ENCODE data around the gene SH3GLB2. TPM values are rescaled to one million over a fixed set of nuclear protein-coding genes. Genes with fewer than 3 reads are reported as not detected.
"Not testable (repeated sequence)": the region's sequence is repeated elsewhere in the genome, so short reads cannot be mapped to it uniquely, and the experiment has no call there.

The SH3GLB2 gene
- total RNA-seq, 1 donor from 2014 or later: 28.4 TPM

GRCh38 chr9:129001504-129002325 lies 26.4 kb downstream of the SH3GLB2 start:
- DNase-seq (ENCODE audit: low spot score): no peak

GRCh38 chr9:128999581-129000206 lies 28.4 kb downstream of the SH3GLB2 start:
- no peak for DNase-seq (ENCODE audit: low spot score)

DNA sequence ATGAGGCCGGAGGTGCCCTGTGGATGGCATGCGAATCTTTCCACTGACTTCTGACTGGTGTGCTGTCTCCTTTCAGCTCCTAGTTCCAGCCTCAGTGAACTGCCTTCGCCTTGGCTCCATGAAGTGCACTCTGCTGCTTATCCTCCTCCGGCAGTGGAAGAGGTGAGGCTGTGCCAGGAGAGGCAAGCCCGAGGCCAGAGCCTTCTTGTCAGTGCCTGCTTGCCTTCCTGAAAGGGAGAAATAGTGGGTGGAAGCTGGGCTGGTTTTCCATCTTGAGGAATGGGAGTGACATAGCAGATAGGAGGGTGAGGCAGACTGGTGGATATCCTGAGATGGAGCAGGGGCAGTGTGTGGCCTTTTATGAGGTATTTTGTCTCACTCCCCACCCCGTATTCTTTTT lies 29.7 kb downstream of the SH3GLB2 start:
- DNase-seq (ENCODE audit: low spot score): no peak

DNA sequence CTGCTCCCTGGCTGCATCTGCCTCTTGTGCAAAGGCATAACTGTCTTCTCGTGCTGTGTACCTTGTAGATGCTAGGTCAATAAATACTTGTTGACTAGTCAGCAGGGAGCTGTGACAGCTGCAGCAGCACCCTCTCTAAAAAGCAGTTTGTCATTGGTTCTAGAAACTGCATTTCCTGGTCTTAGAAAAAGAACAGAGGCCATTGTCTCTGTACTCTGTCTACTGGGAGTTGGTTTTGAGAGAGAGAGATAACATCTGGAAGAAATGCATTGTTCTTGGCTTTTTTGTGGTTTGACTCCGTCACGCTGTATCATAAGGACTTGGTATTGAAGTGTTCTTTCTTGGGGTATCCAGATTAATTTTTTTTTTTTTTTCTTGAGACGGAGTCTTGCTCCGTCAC lies 32.3 kb downstream of the SH3GLB2 start:
- DNase-seq (ENCODE audit: low spot score): no peak

DNA sequence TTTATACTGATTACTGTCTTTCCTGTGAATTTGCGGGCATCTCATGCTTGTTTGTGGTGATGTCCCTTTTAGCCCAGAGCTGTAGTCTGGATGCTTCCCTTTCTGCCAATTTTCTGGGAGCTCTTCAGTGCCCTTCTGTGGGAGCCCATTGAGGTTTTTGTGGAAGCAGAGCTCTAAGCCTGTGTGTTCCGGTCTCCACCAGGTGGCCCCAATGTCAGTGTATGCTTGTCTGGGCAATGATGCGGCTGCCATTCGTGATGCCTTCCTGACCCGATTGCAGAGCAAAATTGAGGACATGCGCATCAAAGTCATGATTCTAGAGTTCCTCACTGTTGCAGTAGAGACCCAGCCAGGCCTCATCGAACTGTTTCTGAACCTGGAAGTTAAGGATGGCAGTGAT lies 35.1 kb downstream of the SH3GLB2 start:
- DNase-seq (ENCODE audit: low spot score): no peak

DNA sequence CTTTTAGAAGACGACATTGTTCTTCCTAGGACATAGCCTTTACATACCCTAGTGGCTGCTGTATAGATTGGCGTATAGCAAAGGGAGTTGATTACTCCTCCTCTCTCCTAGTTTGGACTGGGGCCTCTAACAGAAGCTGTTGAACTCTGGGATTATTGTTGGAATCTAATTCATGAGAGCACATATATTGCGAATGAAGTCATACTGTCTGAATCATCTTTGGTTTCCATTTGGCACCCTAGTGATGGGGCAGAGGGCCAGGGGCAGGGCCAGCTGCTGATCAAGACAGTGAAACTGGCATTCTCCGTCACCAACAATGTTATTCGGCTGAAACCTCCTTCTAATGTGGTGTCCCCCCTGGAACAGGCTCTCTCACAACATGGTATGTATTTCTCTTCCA lies 40.3 kb downstream of the SH3GLB2 start:
- DNase-seq (ENCODE audit: low spot score): peak; percentile 68

- no peak for DNase-seq (ENCODE audit: low spot score)
Measured at GRCh38 chr9:128986671-128987070, 41.5 kb downstream of the SH3GLB2 start.

DNA sequence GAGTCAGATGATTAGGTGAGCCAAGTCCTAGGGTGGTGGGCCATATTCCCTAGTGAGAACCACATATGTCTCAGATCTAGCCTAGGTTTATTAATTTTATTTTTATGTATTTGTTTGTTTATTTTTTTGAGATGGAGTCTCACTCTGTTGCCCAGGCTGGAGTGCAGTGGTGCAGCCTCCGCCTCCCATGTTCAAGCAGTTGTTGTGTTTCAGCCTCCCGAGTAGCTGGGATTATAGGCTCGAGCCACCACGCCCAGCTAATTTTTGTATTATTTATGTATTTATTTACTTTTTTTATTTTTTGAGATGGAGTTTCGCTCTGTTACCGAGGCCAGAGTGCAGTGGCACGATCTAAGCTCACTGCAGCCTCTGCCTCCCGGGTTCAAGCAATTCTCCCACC lies 44.6 kb downstream of the SH3GLB2 start:
- DNase-seq (ENCODE audit: low spot score): no peak

DNA sequence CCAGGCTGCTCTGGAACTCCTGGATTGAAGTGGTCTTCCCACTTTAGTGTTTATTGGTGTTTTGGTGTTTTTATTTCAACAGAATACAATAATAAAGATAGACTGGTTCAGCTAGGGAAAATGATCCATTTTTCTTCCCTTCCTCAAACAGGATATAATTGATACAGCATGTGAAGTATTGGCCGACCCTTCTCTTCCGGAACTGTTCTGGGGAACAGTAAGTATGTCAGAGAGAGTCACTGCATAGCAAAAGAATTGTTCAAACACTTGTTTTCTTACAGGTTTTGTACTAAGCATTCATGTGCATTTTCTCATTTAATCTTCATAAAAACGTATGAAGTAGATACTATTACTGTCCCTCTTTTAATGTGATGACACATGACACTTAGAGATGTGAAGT lies 49.0 kb downstream of the SH3GLB2 start:
- DNase-seq (ENCODE audit: low spot score): no peak

GRCh38 chr9:128972956-128973355 lies 55.2 kb downstream of the SH3GLB2 start:
- DNase-seq (ENCODE audit: low spot score): no peak

GRCh38 chr9:128969491-128969890 lies 58.6 kb downstream of the SH3GLB2 start:
- no peak for DNase-seq (ENCODE audit: low spot score)

GRCh38 chr9:128961403-128961802 lies 66.7 kb downstream of the SH3GLB2 start:
- DNase-seq (ENCODE audit: low spot score): not testable (repeated sequence)

Other genes starting within 250 kb of the SH3GLB2 start
- 6.5 TPM for gene TBC1D13, start 241.1 kb downstream of the SH3GLB2 start, total RNA-seq (ENCODE audit: insufficient read depth, low replicate concordance)
- gene ENDOG, start 209.8 kb downstream of the SH3GLB2 start, total RNA-seq (ENCODE audit: insufficient read depth, low replicate concordance): 7.2 TPM
- 7.7 TPM for gene SPOUT1, start 198.5 kb downstream of the SH3GLB2 start, total RNA-seq (ENCODE audit: insufficient read depth, low replicate concordance)
- gene KYAT1, start 146.4 kb downstream of the SH3GLB2 start, total RNA-seq (ENCODE audit: insufficient read depth, low replicate concordance): 3.9 TPM
- 25.0 TPM for gene LRRC8A, start 146.2 kb downstream of the SH3GLB2 start, total RNA-seq (ENCODE audit: insufficient read depth, low replicate concordance)
- 24.3 TPM for gene PHYHD1, start 107.3 kb downstream of the SH3GLB2 start, total RNA-seq (ENCODE audit: insufficient read depth, low replicate concordance)
- gene DOLK, start 80.7 kb downstream of the SH3GLB2 start, total RNA-seq (ENCODE audit: insufficient read depth, low replicate concordance): 9.4 TPM
- gene NUP188, start 80.6 kb downstream of the SH3GLB2 start, total RNA-seq (ENCODE audit: insufficient read depth, low replicate concordance): 30.1 TPM
- 9.1 TPM for gene MIGA2, start 8.3 kb upstream of the SH3GLB2 start, total RNA-seq (ENCODE audit: insufficient read depth, low replicate concordance)
- 4.8 TPM for gene DOLPP1, start 52.8 kb upstream of the SH3GLB2 start, total RNA-seq (ENCODE audit: insufficient read depth, low replicate concordance)
- 27.9 TPM for gene CRAT, start 82.5 kb upstream of the SH3GLB2 start, total RNA-seq (ENCODE audit: insufficient read depth, low replicate concordance)
- gene PTPA, start 83.1 kb upstream of the SH3GLB2 start, total RNA-seq (ENCODE audit: insufficient read depth, low replicate concordance): 24.1 TPM
- 33.5 TPM for gene IER5L, start 149.9 kb upstream of the SH3GLB2 start, total RNA-seq (ENCODE audit: insufficient read depth, low replicate concordance)